DND-41 (cell line): ENCODE measurements around the gene IFNL2.

Experiments used
- ATAC-seq: fragments of 200-7000 bp; cut with Tn5 transposase; 3 replicates; pipeline ENCODE4 v1.9.1; 2021; ENCODE audit warnings: low read depth; ENCODE audit not compliant: insufficient read depth
- DNase-seq: peaks from one replicate; pipeline ENCODE4 v3.0.0-alpha.2; 2020
- H2AFZ ChIP-seq: 2 replicates; pipeline ENCODE4 v1.6.0; 2012; ENCODE audit warnings: low read depth, low read length
- H3K27ac ChIP-seq: 2 replicates; pipeline ENCODE4 v1.5.1; 2012; ENCODE audit warnings: low read length, inconsistent platforms
- H3K27me3 ChIP-seq: fragments of 200-600 bp; sonication (generic); 2 replicates; pipeline ENCODE4 v1.6.0; 2012; ENCODE audit warnings: low read length, mild to moderate bottlenecking, inconsistent platforms; ENCODE audit not compliant: insufficient read depth, poor library complexity
- H3K36me3 ChIP-seq: 2 replicates; pipeline ENCODE4 v1.5.1; 2012; ENCODE audit warnings: low read length, inconsistent platforms; ENCODE audit not compliant: insufficient read depth
- H3K4me1 ChIP-seq: 2 replicates; pipeline ENCODE4 v1.5.1; 2012; ENCODE audit warnings: mild to moderate bottlenecking, low read length; ENCODE audit not compliant: insufficient read depth
- H3K4me2 ChIP-seq: 2 replicates; pipeline ENCODE4 v1.6.0; 2012; ENCODE audit warnings: mild to moderate bottlenecking, moderate library complexity, low read length, inconsistent platforms; ENCODE audit not compliant: insufficient read depth
- H3K4me3 ChIP-seq, 2 experiments: fragments of 200-600 bp in 1 of 2; shearing (Covaris generic) in 1 of 2; 2 replicates each; pipeline ENCODE4 v1.5.1; 2012 to 2016; ENCODE audit warnings: inconsistent platforms in 2 of 2, low read length in 2 of 2, mild to moderate bottlenecking in 2 of 2, low read depth in 1 of 2, moderate library complexity in 1 of 2
- H3K79me2 ChIP-seq: 2 replicates; pipeline ENCODE4 v1.6.0; 2012; ENCODE audit warnings: low read length, inconsistent platforms; ENCODE audit not compliant: insufficient read depth
- H3K9ac ChIP-seq: 2 replicates; pipeline ENCODE4 v1.6.0; 2012; ENCODE audit warnings: low read depth, mild to moderate bottlenecking, inconsistent platforms, low read length, moderate library complexity
- H3K9me3 ChIP-seq: 2 replicates; pipeline ENCODE4 v1.5.1; 2012; ENCODE audit warnings: low read length, moderate library complexity, mild to moderate bottlenecking, inconsistent platforms; ENCODE audit not compliant: insufficient read depth, severe bottlenecking
- H4K20me1 ChIP-seq: 2 replicates; pipeline ENCODE4 v1.6.0; 2012; ENCODE audit warnings: low read length; ENCODE audit not compliant: insufficient read depth
- EZH2 ChIP-seq: IDR thresholded peaks from 3 replicates; pipeline ENCODE4 v1.6.1; 2012; ENCODE audit warnings: borderline replicate concordance, low read depth, mild to moderate bottlenecking, moderate library complexity, low read length, inconsistent platforms; ENCODE audit not compliant: severe bottlenecking
- TF ChIP-seq, protein P1 (sequence below): IDR thresholded peaks from 2 replicates; pipeline ENCODE4 v1.5.1; 2012; ENCODE audit warnings: borderline replicate concordance, low read length, moderate library complexity, mild to moderate bottlenecking; ENCODE audit not compliant: poor library complexity, severe bottlenecking; ENCODE audit errors: extremely low read depth

IFNL2 gene

GRCh38 chr19:39237200-39238184 lies 30.7 kb upstream of the IFNL2 start:
- peak overlapping the region; percentile 10; the same call in 1 of the 2 replicates for H2AFZ ChIP-seq
- peak; percentile 96 for ATAC-seq

GRCh38 chr19:39238209-39238608 lies 30.0 kb upstream of the IFNL2 start:
- H2AFZ ChIP-seq, result peak overlapping the region; percentile 10; the same call in 1 of the 2 replicates
- no peak overlapping the region for H3K27ac ChIP-seq
- no peak for DNase-seq
- no peaks in the 10 kb centered on the region for H3K9me3 ChIP-seq
- H3K36me3 ChIP-seq, result no peaks in the 10 kb centered on the region
- no peaks in the 10 kb centered on the region for H3K27me3 ChIP-seq
- no peak overlapping the region for H3K9ac ChIP-seq
- H3K4me2 ChIP-seq, result peak overlapping the region; percentile 42
- no peaks in the 10 kb centered on the region for H3K79me2 ChIP-seq
- TF ChIP-seq, protein P1, sequence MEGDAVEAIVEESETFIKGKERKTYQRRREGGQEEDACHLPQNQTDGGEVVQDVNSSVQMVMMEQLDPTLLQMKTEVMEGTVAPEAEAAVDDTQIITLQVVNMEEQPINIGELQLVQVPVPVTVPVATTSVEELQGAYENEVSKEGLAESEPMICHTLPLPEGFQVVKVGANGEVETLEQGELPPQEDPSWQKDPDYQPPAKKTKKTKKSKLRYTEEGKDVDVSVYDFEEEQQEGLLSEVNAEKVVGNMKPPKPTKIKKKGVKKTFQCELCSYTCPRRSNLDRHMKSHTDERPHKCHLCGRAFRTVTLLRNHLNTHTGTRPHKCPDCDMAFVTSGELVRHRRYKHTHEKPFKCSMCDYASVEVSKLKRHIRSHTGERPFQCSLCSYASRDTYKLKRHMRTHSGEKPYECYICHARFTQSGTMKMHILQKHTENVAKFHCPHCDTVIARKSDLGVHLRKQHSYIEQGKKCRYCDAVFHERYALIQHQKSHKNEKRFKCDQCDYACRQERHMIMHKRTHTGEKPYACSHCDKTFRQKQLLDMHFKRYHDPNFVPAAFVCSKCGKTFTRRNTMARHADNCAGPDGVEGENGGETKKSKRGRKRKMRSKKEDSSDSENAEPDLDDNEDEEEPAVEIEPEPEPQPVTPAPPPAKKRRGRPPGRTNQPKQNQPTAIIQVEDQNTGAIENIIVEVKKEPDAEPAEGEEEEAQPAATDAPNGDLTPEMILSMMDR, result no peak
- no peak for TF ChIP-seq EZH2
- H3K4me3 ChIP-seq, result no peak overlapping the region
- no peaks in the 10 kb centered on the region for H4K20me1 ChIP-seq
- no peak for ATAC-seq
- H3K4me1 ChIP-seq, result peaks cover 8% of the 10 kb centered on the region

More at GRCh38 chr19:39237200-39238184, 30.7 kb upstream of the IFNL2 start:
- Histone ChIP-seq H3K4me1 (peaks cover 8% of the 10 kb centered on the region), H3K27ac (no peak overlapping the region), H3K4me3 (no peak overlapping the region), H3K79me2 (no peaks in the 10 kb centered on the region), H3K4me2 (peak overlapping the region; percentile 42), H3K27me3 (no peaks in the 10 kb centered on the region), H4K20me1 (no peaks in the 10 kb centered on the region), H3K9me3 (no peaks in the 10 kb centered on the region), H3K9ac (no peak overlapping the region), H3K36me3 (no peaks in the 10 kb centered on the region)
- DNase-seq, result peak; percentile 60
- TF ChIP-seq EZH2, result no peak
- TF ChIP-seq, protein P1, result no peak

DNA sequence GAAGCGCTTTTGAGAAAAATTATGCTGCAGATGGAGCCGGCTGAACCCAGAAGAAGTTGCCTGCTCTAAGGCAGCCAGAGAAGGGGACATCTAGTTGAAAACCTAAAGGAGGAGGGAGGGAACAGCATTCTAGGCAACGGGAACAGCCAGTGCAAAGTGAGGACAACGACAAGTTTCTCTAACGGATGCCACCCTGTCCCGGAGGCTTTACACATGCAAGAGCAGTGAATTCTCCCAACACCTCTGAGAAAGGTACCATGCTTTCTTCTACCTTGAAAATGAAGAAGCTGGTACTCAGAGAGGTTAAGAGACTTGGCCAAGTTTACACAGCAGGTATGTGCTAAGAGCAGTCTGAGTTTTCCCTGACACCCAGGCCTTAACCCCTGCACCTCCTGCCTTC lies 29.3 kb upstream of the IFNL2 start:
- H2AFZ ChIP-seq, result no peak overlapping the region
- no peaks in the 10 kb centered on the region for H3K9me3 ChIP-seq
- DNase-seq, result no peak
- H3K4me2 ChIP-seq, result no peak overlapping the region
- H3K4me1 ChIP-seq, result peaks cover 8% of the 10 kb centered on the region
- H3K27me3 ChIP-seq, result no peaks in the 10 kb centered on the region
- no peaks in the 10 kb centered on the region for H3K36me3 ChIP-seq
- no peaks in the 10 kb centered on the region for H4K20me1 ChIP-seq
- H3K4me3 ChIP-seq, result no peak overlapping the region
- H3K79me2 ChIP-seq, result no peaks in the 10 kb centered on the region
- ATAC-seq, result no peak
- TF ChIP-seq EZH2, result no peak
- TF ChIP-seq, protein P1, result no peak
- no peak overlapping the region for H3K27ac ChIP-seq
- H3K9ac ChIP-seq, result no peak overlapping the region
